IMR-90 (cell line): ENCODE data around the gene ACSBG1. TPM values are rescaled to one million over a fixed set of nuclear protein-coding genes. Genes with fewer than 3 reads are reported as not detected.

Experiments
- ATAC-seq: fragments of 200-7000 bp; cut with Tn5 transposase; 2 replicates; pipeline ENCODE4 v1.9.1; 2020; ENCODE audit warnings: low read depth, mild to moderate bottlenecking, moderate library complexity
- BruUV-seq: library from RNA; stranded (reverse); fragments of 400-500 nt; replicated peaks from 2 replicates; lab custom pipeline; 2021; lab: Mats Ljungman, UMichigan
- CTCF ChIA-PET: fragments of 300-600 bp; formaldehyde crosslinking; extraction: SDS; loops from one replicate; lab custom pipeline; 2021; ENCODE audit warnings: antibody characterized with exemption; lab: Yijun Ruan, JAX
- POLR2A ChIA-PET: fragments of 300-600 bp; sonication (Branson Sonifier 250); formaldehyde crosslinking; loops from one replicate; lab custom pipeline; 2022; ENCODE audit warnings: antibody characterized with exemption; ENCODE audit not compliant: unreplicated experiment; lab: Charles Lee
- DNase-seq: peaks from one replicate; pipeline ENCODE4 v3.0.0; 2013
- H2AFZ ChIP-seq: replicated peaks from 2 replicates; pipeline ENCODE3; 2013; ENCODE audit warnings: low read length, mild to moderate bottlenecking; ENCODE audit not compliant: poor library complexity
- H2AK5ac ChIP-seq: 2 replicates; pipeline ENCODE4 v1.6.1; 2013; ENCODE audit warnings: low read depth, low read length, inconsistent platforms
- H2AK9ac ChIP-seq: replicated peaks from 2 replicates; pipeline ENCODE3; 2013; ENCODE audit warnings: mild to moderate bottlenecking, low read depth, low read length, moderate library complexity; ENCODE audit not compliant: poor library complexity
- H2BK120ac ChIP-seq: 2 replicates; pipeline ENCODE4 v1.6.1; 2013; ENCODE audit warnings: low read depth, low read length, inconsistent platforms
- H2BK15ac ChIP-seq: 3 replicates; pipeline ENCODE4 v1.6.1; 2013; ENCODE audit warnings: low read depth, low read length, inconsistent platforms
- H2BK20ac ChIP-seq: 2 replicates; pipeline ENCODE4 v1.6.1; 2013; ENCODE audit warnings: low read depth, mild to moderate bottlenecking, inconsistent platforms, low read length, moderate library complexity
- H2BK5ac ChIP-seq: 2 replicates; pipeline ENCODE4 v1.6.1; 2013; ENCODE audit warnings: mild to moderate bottlenecking, low read depth, low read length, inconsistent platforms; ENCODE audit not compliant: poor library complexity, severe bottlenecking
- H3K14ac ChIP-seq: replicated peaks from 2 replicates; pipeline ENCODE4 v1.6.1; 2013; ENCODE audit warnings: low read depth, low read length, inconsistent platforms
- H3K18ac ChIP-seq: 2 replicates; pipeline ENCODE4 v1.6.1; 2013; ENCODE audit warnings: low read depth, low read length, control low read depth
- H3K23ac ChIP-seq: 2 replicates; pipeline ENCODE4 v1.6.1; 2013; ENCODE audit warnings: low read depth, low read length, inconsistent platforms
- H3K27ac ChIP-seq: 2 replicates; pipeline ENCODE4 v1.5.1; 2013; ENCODE audit warnings: mild to moderate bottlenecking, control low read depth, low read length; ENCODE audit not compliant: insufficient read depth
- H3K27me3 ChIP-seq: 2 replicates; pipeline ENCODE4 v1.6.1; 2013; ENCODE audit warnings: low read length; ENCODE audit not compliant: control insufficient read depth, insufficient read depth
- H3K36me3 ChIP-seq: 2 replicates; pipeline ENCODE4 v1.6.1; 2013; ENCODE audit warnings: low read length, mixed read lengths; ENCODE audit not compliant: control insufficient read depth, insufficient read depth
- H3K4ac ChIP-seq: 2 replicates; pipeline ENCODE4 v1.6.1; 2013; ENCODE audit warnings: low read depth, low read length, inconsistent platforms
- H3K4me1 ChIP-seq: 2 replicates; pipeline ENCODE4 v1.6.1; 2013; ENCODE audit warnings: low read length, mixed read lengths; ENCODE audit not compliant: control insufficient read depth, insufficient read depth
- H3K4me2 ChIP-seq: 2 replicates; pipeline ENCODE4 v1.6.1; 2013; ENCODE audit warnings: low read depth, mild to moderate bottlenecking, control low read depth, low read length, moderate library complexity
- H3K4me3 ChIP-seq: 2 replicates; pipeline ENCODE4 v1.5.1; 2013; ENCODE audit warnings: low read depth, mild to moderate bottlenecking, control low read depth, low read length, moderate library complexity; ENCODE audit not compliant: insufficient read depth
- H3K56ac ChIP-seq: 2 replicates; pipeline ENCODE4 v1.6.1; 2013; ENCODE audit warnings: low read length, inconsistent platforms; ENCODE audit not compliant: insufficient read depth; ENCODE audit errors: extremely low read depth
- H3K79me1 ChIP-seq, 2 experiments: 2 replicates each; pipeline ENCODE4 v1.6.1; 2013; ENCODE audit warnings: low read length in 2 of 2, inconsistent platforms in 1 of 2, low read depth in 1 of 2
- H3K9ac ChIP-seq: 2 replicates; pipeline ENCODE4 v1.6.1; 2013; ENCODE audit warnings: low read depth, low read length, control low read depth
- H3K9me1 ChIP-seq: 2 replicates; pipeline ENCODE4 v1.6.1; 2013; ENCODE audit warnings: low read length, inconsistent platforms; ENCODE audit not compliant: insufficient read depth
- H3K9me3 ChIP-seq: 2 replicates; pipeline ENCODE4 v1.6.1; 2013; ENCODE audit warnings: low read length; ENCODE audit not compliant: control insufficient read depth, insufficient read depth
- H4K20me1 ChIP-seq: 2 replicates; pipeline ENCODE4 v1.6.1; 2013; ENCODE audit warnings: low read length, inconsistent platforms; ENCODE audit not compliant: insufficient read depth
- H4K5ac ChIP-seq: 2 replicates; pipeline ENCODE4 v1.6.1; 2013; ENCODE audit warnings: mild to moderate bottlenecking, low read depth, low read length, control low read depth
- H4K8ac ChIP-seq, 2 experiments: 2 replicates each; pipeline ENCODE4 v1.6.1; 2013; ENCODE audit warnings: low read depth in 2 of 2, low read length in 2 of 2, control low read depth in 1 of 2, inconsistent platforms in 1 of 2
- H4K91ac ChIP-seq: 2 replicates; pipeline ENCODE4 v1.6.1; 2013; ENCODE audit warnings: low read depth, low read length, inconsistent platforms; ENCODE audit not compliant: insufficient read depth
- CHD1 ChIP-seq: IDR thresholded peaks from 2 replicates; pipeline ENCODE4 v1.6.1; 2012; ENCODE audit warnings: low read depth, low read length, improper control_type of control experiment
- FOS ChIP-seq: fragments of 150-350 bp; IDR thresholded peaks from 2 replicates; pipeline ENCODE4 v1.6.1; 2016; ENCODE audit warnings: low read depth, low read length
- MAZ ChIP-seq: IDR thresholded peaks from 2 replicates; pipeline ENCODE4 v1.6.1; 2012; ENCODE audit warnings: low read depth, mild to moderate bottlenecking, low read length, improper control_type of control experiment, moderate library complexity, borderline replicate concordance
- MXI1 ChIP-seq: IDR thresholded peaks from 2 replicates; pipeline ENCODE4 v1.6.1; 2012; ENCODE audit warnings: low read depth, mild to moderate bottlenecking, low read length, moderate library complexity, borderline replicate concordance
- NFE2L2 ChIP-seq: fragments of 150-350 bp; IDR thresholded peaks from 2 replicates; pipeline ENCODE4 v1.6.1; 2016; ENCODE audit warnings: low read depth, mild to moderate bottlenecking, low read length
- RAD21 ChIP-seq: IDR thresholded peaks from 2 replicates; pipeline ENCODE4 v1.6.1; 2012; ENCODE audit warnings: low read length, improper control_type of control experiment
- RFX5 ChIP-seq: IDR thresholded peaks from 2 replicates; pipeline ENCODE4 v1.8.0; 2012; ENCODE audit warnings: low read depth, mild to moderate bottlenecking, low read length, moderate library complexity
- WGBS, 2 experiments: methylation state at CpG; one replicate each; pipeline versions ENCODE4 v1.1.5 to v1.1.7; 2013; ENCODE audit warnings: missing lambda C conversion rate in 2 of 2; ENCODE audit not compliant: insufficient read length in 1 of 2; ENCODE audit errors: extremely low coverage in 2 of 2; 5-methylcytosine and 5-hydroxymethylcytosine counted together
- dilution Hi-C: fragments of 300-500 bp; cut with HindIII; formaldehyde crosslinking; loops from one replicate; pipeline ENCODE4 v1.14.3; 2018; ENCODE audit warnings: low sequenced_read_pairs; ENCODE audit not compliant: unreplicated experiment
- in situ Hi-C: fragments of 300-500 bp; cut with MboI; formaldehyde crosslinking; loops from 3 replicates; pipeline ENCODE4 v1.14.3; 2019; ENCODE audit warnings: low sequenced_read_pairs, inconsistent platforms, mixed read lengths
- intact Hi-C: fragments of 100-400 bp; cut with micrococcal nuclease; formaldehyde crosslinking; loops from 2 replicates; pipeline ENCODE4 v1.10.0; 2022
- polyA plus RNA-seq, 3 experiments: library from polyadenylated mRNA; depleted of rRNA; stranded (reverse); fragments of >200 nt; gene quantifications; 2 replicates each; pipeline ENCODE4 v1.2.3, GENCODE V29; 2012; ENCODE audit warnings: low replicate concordance in 1 of 3
- total RNA-seq: library from RNA; depleted of rRNA; stranded (reverse); fragments of >200 nt; gene quantifications from 2 replicates; pipeline ENCODE4 v1.2.3, GENCODE V29; 2012
- TF ChIP-seq, protein P1 (sequence below): fragments of 150-350 bp; IDR thresholded peaks from 2 replicates; pipeline ENCODE4 v1.6.1; 2017; ENCODE audit warnings: mild to moderate bottlenecking, antibody characterized with exemption, low read length, low read depth

Gene ACSBG1
- total and polyA plus RNA-seq, 2 of the 4 experiments (the other 2 are of a cell fraction): 0.02 TPM; not detected in 1

DNA sequence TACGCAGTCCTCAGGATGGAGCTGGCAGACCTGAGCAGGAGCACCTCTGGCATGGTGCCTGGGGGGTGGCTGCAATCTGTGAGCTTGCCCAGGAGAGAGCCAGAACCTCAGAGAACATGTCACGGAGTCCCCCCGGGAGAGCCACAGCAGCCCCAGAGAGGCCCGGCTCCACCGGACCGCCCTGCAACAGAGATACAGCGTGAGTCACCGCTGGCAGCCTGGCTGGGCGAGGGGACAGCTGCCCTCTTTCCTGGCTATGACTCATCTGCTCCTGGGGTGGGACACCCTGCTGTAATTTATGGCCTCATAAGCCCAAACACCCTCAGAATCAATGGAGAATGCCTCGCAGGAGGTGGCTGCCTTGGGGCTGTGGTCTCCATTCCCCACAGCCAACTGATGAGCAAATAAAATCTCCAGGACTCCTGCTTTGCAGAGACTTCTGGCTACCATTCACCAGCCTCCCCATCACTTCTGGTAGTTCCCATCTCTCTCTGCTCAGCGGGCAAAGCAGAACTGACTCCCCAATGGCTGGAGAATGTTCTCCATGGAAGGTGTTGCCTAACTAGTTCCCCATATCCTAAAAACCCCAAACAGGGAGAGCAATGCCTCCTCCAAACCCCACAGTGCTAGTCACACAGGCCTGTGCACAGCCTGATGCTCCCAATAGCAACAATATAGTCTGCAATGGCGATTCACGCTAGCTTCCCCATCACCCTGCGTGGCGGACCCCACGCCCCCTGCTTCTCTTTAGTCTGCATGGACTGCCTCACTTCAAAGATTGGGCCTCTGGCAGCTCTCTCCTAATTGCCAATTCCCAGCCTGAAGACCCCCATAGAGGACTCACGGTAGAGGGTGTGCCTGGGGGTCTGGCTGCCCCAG lies 21.6 kb downstream of the ACSBG1 start:
- ATAC-seq (peak; percentile 89), DNase-seq (peak; percentile 64)
- no peak overlapping the region for H4K5ac ChIP-seq
- H2BK120ac ChIP-seq: no peak overlapping the region
- H3K4me1 ChIP-seq: peaks cover 6% of the 10 kb centered on the region; the same call in 1 of the 2 replicates
- H2AK5ac ChIP-seq: no peak overlapping the region
- peaks cover 3% of the 10 kb centered on the region; the same call in 1 of the 2 replicates for H3K9me1 ChIP-seq
- H2BK15ac ChIP-seq: no peak overlapping the region
- no peak overlapping the region for H2BK20ac ChIP-seq
- H4K91ac ChIP-seq: no peak overlapping the region
- H3K18ac ChIP-seq: no peak overlapping the region
- no peak overlapping the region for H3K4me2 ChIP-seq
- no peak overlapping the region for H2BK5ac ChIP-seq
- H3K4me3 ChIP-seq: no peak overlapping the region
- no peak overlapping the region for H3K23ac ChIP-seq
- dilution Hi-C loops: no loop called here
- H4K8ac ChIP-seq: no peak overlapping the region
- H3K36me3 ChIP-seq: no peaks in the 10 kb centered on the region
- no peak overlapping the region for H2AFZ ChIP-seq
- H3K56ac ChIP-seq: no peak overlapping the region
- TF ChIP-seq RFX5 (no peak), RAD21 (no peak), MAZ (peak; percentile 34; the same call in 1 of the 2 replicates), MXI1 (no peak), NFE2L2 (no peak), FOS (peak; percentile 92), CHD1 (no peak)
- TF ChIP-seq, protein P1, sequence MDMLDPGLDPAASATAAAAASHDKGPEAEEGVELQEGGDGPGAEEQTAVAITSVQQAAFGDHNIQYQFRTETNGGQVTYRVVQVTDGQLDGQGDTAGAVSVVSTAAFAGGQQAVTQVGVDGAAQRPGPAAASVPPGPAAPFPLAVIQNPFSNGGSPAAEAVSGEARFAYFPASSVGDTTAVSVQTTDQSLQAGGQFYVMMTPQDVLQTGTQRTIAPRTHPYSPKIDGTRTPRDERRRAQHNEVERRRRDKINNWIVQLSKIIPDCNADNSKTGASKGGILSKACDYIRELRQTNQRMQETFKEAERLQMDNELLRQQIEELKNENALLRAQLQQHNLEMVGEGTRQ: no peak
- H3K79me1 ChIP-seq: no peaks in the 10 kb centered on the region
- H3K27ac ChIP-seq: no peak overlapping the region
- H4K20me1 ChIP-seq: no peaks in the 10 kb centered on the region
- intact Hi-C loops: no loop called here
- no TSS peak for BruUV-seq
- no peak overlapping the region for H3K14ac ChIP-seq
- POLR2A ChIA-PET: no interaction called here
- CTCF ChIA-PET: no interaction called here
- in situ Hi-C loops: no loop called here
- H3K9ac ChIP-seq: no peak overlapping the region
- no peak overlapping the region for H2AK9ac ChIP-seq
- 56% methylated on average over 10 of the region's 17 CpGs; no CpG with 5 or more reads in 1 of the 2 experiments for WGBS, 2 experiments
- peaks cover 12% of the 10 kb centered on the region for H3K27me3 ChIP-seq
- H3K9me3 ChIP-seq: no peaks in the 10 kb centered on the region
- no peak overlapping the region for H3K4ac ChIP-seq
